Psoas muscle (tissue), 8 donors: ENCODE data around the gene RSPH6A. TPM values are rescaled to one million over a fixed set of nuclear protein-coding genes. Genes with fewer than 3 reads are reported as not detected.

ENCODE experiments used
- ATAC-seq, 4 donors: fragments of 200-7000 bp; cut with Tn5 transposase; one replicate each; pipeline ENCODE4 v1.9.1; 2020; ENCODE audit warnings: moderate library complexity in 3 of 4, mild to moderate bottlenecking in 2 of 4
- DNase-seq, 2 donors: peaks; one replicate each; pipeline ENCODE4 v3.0.0-alpha.2; 2020
- H3K27ac ChIP-seq: fragments of 200-600 bp; one replicate; pipeline ENCODE4 v1.8.0; 2022
- H3K27me3 ChIP-seq, 3 donors: fragments of 200-600 bp in 1 of 3; one replicate each; pipeline versions ENCODE4 v1.6.1 to v1.8.0; 2013 to 2022; ENCODE audit warnings: low read length in 2 of 3, mild to moderate bottlenecking in 2 of 3, moderate library complexity in 1 of 3; ENCODE audit not compliant: insufficient read depth in 3 of 3
- H3K36me3 ChIP-seq, 2 donors: fragments of 200-600 bp in 1 of 2; one replicate each; pipeline versions ENCODE4 v1.6.1 to v1.8.0; 2013 to 2022; ENCODE audit warnings: low read depth in 1 of 2, mild to moderate bottlenecking in 1 of 2, moderate library complexity in 1 of 2; ENCODE audit not compliant: insufficient read depth in 1 of 2
- H3K4me1 ChIP-seq: fragments of 200-600 bp; one replicate; pipeline ENCODE4 v1.8.0; 2022
- H3K4me3 ChIP-seq: fragments of 200-600 bp; one replicate; pipeline ENCODE4 v1.8.0; 2022; ENCODE audit warnings: mild to moderate bottlenecking
- H3K9me3 ChIP-seq: fragments of 200-600 bp; one replicate; pipeline ENCODE4 v1.8.0; 2022
- WGBS, 3 donors: extraction: QIAGEN DNeasy Blood & Tissue Kit; methylation state at CpG; one replicate each; pipeline versions ENCODE4 v1.1.6 to v1.1.7; 2013; 5-methylcytosine and 5-hydroxymethylcytosine counted together
- intact Hi-C, 2 donors: fragments of 100-400 bp; cut with DNase I; formaldehyde crosslinking; loops; one replicate each; pipeline versions ENCODE4 v1.11.0 to v1.14.2; 2022
- polyA plus RNA-seq, 3 donors: library from polyadenylated mRNA; stranded (reverse); fragments of 200-250 nt; gene quantifications; one replicate each; pipeline ENCODE4 v1.2.3, GENCODE V29; 2013
- total RNA-seq, 4 donors: library from RNA; stranded (reverse); fragmentation: NEBNext Ultra II Directional in 2 of 4; extraction: Animal tissue kit (Norgen Biotek cat#: 25700) in 2 of 4; gene quantifications; one replicate each; pipeline versions ENCODE4 v1.2.1 to v1.2.4, GENCODE V29; 2021 to 2023
- TF ChIP-seq, protein P1 (sequence below): fragments of 200-600 bp; IDR thresholded peaks from one replicate; pipeline ENCODE4 v1.8.0; 2022; ENCODE audit warnings: antibody characterized with exemption
- donor health status: healthy with polysubstance abuse.
- donor health status: DM: no; HTN: no; CAD: no; lungs with moderate emphysema.
- donor health status: Bipolar disorder and iron deficiency.
- donor health status: healthy.
- donor health status: DM: yes; HTN: yes; CAD: no.
- donor health status: DM: no; HTN: no; CAD: no.
- donor health status: DM: no; HTN: no; CAD: no.
- donor health status: DM: yes; HTN: yes; CAD: no.

The RSPH6A gene
- total and polyA plus RNA-seq, 7 donors, result 0.03 to 0.15 (median 0.09) TPM; not detected in 3

GRCh38 chr19:45784096-45784495, 31.0 kb downstream of the RSPH6A start:
- peaks cover 0 to 36% of the 10 kb centered on the region in 2 donors for H3K36me3 ChIP-seq
- no peaks in the 10 kb centered on the region for H3K27me3 ChIP-seq
- DNase-seq (no peak), ATAC-seq (no peak)
- H3K4me3 ChIP-seq, result no peak overlapping the region
- WGBS, 3 donors, result 71 to 91% (median 77%) methylated on average over 4 of the region's 4 CpGs
- H3K4me1 ChIP-seq, result peaks cover 62% of the 10 kb centered on the region
- intact Hi-C loops, result loop anchor here in 1 of 2 donors (10.0 kb wide), 1 partner anchor 1039 kb away; the partner anchor contains the start of gene BCL3
- no peaks in the 10 kb centered on the region for H3K9me3 ChIP-seq
- peak overlapping the region; percentile 98 for H3K27ac ChIP-seq
- TF ChIP-seq, protein P1, sequence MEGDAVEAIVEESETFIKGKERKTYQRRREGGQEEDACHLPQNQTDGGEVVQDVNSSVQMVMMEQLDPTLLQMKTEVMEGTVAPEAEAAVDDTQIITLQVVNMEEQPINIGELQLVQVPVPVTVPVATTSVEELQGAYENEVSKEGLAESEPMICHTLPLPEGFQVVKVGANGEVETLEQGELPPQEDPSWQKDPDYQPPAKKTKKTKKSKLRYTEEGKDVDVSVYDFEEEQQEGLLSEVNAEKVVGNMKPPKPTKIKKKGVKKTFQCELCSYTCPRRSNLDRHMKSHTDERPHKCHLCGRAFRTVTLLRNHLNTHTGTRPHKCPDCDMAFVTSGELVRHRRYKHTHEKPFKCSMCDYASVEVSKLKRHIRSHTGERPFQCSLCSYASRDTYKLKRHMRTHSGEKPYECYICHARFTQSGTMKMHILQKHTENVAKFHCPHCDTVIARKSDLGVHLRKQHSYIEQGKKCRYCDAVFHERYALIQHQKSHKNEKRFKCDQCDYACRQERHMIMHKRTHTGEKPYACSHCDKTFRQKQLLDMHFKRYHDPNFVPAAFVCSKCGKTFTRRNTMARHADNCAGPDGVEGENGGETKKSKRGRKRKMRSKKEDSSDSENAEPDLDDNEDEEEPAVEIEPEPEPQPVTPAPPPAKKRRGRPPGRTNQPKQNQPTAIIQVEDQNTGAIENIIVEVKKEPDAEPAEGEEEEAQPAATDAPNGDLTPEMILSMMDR, result no peak

- Histone ChIP-seq H3K27me3 (no peaks in the 10 kb centered on the region), H3K4me3 (peak overlapping the region; percentile 87), H3K9me3 (no peaks in the 10 kb centered on the region), H3K4me1 (peaks cover 56% of the 10 kb centered on the region), H3K27ac (peak overlapping the region; percentile 98), H3K36me3 (peaks cover 2 to 36% of the 10 kb centered on the region in 2 donors)
- TF ChIP-seq, protein P1, result no peak
- 15 to 35% (median 25%) methylated on average over 26 of the region's 26 CpGs for WGBS, 3 donors
- peak; percentile 87 to 94 for DNase-seq
- peak; percentile 62 to 74 (median 67) for ATAC-seq
- intact Hi-C loops, result loop anchor here in 1 of 2 donors (10.0 kb wide), 1 partner anchor 1038 kb away; the partner anchor contains the start of gene BCL3
Measured at GRCh38 chr19:45782820-45783785, 32.0 kb downstream of the RSPH6A start.

DNA sequence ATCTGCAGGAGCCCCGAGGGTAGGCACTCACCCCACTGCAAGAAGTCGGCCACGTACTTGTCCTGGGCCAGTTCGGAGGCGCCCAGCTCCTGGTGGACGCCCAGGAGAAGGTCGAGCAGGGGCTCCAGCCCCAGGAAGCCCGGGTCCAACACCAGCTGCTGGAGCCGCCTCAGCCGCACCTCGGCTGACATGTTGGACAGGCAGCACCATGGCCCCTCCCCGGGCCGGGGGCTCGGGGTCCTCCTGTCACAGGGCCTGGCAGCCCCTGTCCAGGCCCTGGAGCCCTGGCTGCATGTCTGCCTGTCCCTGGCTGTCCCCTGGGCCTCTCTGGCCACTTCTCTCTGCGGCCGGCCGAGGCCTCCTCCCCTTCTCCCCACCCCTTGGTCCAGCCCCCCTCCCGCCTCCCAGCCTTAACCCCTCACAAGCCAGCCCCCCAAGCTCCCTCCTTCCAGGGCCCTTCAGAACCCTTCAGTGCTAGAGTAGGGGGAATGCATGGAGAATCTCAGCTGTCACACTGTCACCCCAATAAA, 32.9 kb downstream of the RSPH6A start, which contains the start of gene DMPK:
DMPK (minus strand) TSS at position 329 of the 530 bp plus-strand sequence; CDS start at position 191, 138 bp downstream.
- 11 to 18% (median 13%) methylated on average over 12 to 18 of the region's 18 CpGs for WGBS, 3 donors
- Histone ChIP-seq H3K9me3 (no peaks in the 10 kb centered on the region), H3K36me3 (peaks cover 4 to 38% of the 10 kb centered on the region in 2 donors), H3K27ac (peak within 1 kb of the TSS; percentile 98), H3K4me3 (peak within 1 kb of the TSS; percentile 87), H3K4me1 (peaks cover 49% of the 10 kb centered on the region), H3K27me3 (no peaks in the 10 kb centered on the region)
- DNase-seq (peak; percentile 74 to 78), ATAC-seq (peak; percentile 57 to 65 (median 60))
- TF ChIP-seq, protein P1, result no peak
- intact Hi-C loops, result loop anchor here in 1 of 2 donors (10.0 kb wide), 1 partner anchor 1037 kb away; the partner anchor contains the start of gene BCL3

DNA sequence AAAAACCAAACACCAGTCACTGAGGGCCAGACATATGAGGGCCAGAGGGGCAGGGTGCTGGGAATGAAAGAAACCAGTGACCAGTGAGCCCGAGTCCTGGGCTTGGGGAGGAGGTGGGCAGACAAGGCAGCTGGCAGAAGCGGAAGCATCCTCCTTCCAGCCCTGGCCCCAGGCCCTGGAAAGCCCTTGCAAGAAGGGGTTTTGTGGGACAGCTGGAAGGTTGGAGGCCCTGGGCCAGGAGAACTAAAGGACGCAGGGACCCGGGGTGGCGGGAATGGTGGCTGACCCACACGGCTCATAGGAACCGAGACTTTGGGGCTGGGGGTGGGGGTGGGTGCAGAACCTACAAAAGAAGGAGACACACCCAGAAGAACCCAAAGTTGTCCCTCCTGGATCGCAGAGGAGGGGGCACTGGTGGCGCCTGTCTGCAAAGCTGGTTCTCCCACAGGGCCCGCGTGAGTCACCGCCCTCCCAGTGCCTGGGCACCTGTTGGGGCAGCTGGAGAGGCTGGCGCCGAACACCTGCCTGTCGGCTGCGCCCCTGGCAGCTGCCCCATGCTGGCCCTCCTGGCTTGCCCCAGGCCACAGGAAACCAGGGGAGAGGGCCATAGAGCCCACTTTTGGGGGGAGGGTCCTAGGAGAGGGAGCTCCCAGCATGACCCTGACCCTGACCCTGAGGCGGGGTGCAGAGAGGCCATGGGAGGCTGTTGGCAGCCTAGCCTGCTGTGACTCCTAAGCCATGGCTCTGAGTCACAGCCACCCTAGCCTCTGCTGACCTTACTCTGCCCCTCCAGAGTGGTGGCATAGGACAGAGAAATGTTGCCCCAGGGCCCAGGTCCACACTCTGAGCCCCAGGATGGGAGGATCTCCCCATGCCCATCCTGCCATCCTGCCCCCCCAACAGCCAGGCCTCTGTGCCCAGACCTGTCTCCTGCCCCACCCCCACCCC, 33.6 kb downstream of the RSPH6A start:
- peak overlapping the region; percentile 87 for H3K4me3 ChIP-seq
- peak overlapping the region; percentile 98 for H3K27ac ChIP-seq
- no peaks in the 10 kb centered on the region for H3K27me3 ChIP-seq
- DNase-seq, result peak; percentile 86 to 94
- TF ChIP-seq, protein P1, result no peak
- H3K4me1 ChIP-seq, result peaks cover 48% of the 10 kb centered on the region
- ATAC-seq, result peak; percentile 75 to 82 (median 79)
- intact Hi-C loops, result loop anchor here in 1 of 2 donors (10.0 kb wide), 1 partner anchor 1037 kb away; the partner anchor contains the start of gene BCL3
- no peaks in the 10 kb centered on the region for H3K9me3 ChIP-seq
- WGBS, 3 donors, result 20 to 21% (median 20%) methylated on average over 12 to 17 of the region's 17 CpGs
- H3K36me3 ChIP-seq, result peaks cover 4 to 40% of the 10 kb centered on the region in 2 donors
